Mesenchymal stem cell (in vitro differentiated cells and primary cell): Measurements from ENCODE around the gene SORBS2.

Experiments
- DNase-seq: peaks from one replicate; pipeline ENCODE4 v3.0.0-alpha.2; 2013
- H2AFZ ChIP-seq: one replicate; pipeline ENCODE4 v1.6.1; 2013; ENCODE audit warnings: low read depth, mild to moderate bottlenecking, control low read depth, inconsistent platforms, low read length, moderate library complexity
- H2AK5ac ChIP-seq: 2 replicates; pipeline ENCODE4 v1.6.1; 2013; ENCODE audit warnings: low read length, moderate library complexity, mild to moderate bottlenecking, inconsistent platforms; ENCODE audit not compliant: severe bottlenecking
- H2BK120ac ChIP-seq: one replicate; pipeline ENCODE4 v1.6.1; 2013; ENCODE audit warnings: low read depth, mild to moderate bottlenecking, inconsistent platforms, low read length, moderate library complexity
- H2BK12ac ChIP-seq, 2 experiments: one replicate each; pipeline ENCODE4 v1.6.1; 2013; ENCODE audit warnings: inconsistent platforms in 2 of 2, low read length in 2 of 2, mild to moderate bottlenecking in 2 of 2, moderate library complexity in 2 of 2, control low read depth in 1 of 2
- H2BK15ac ChIP-seq: one replicate; pipeline ENCODE4 v1.6.1; 2013; ENCODE audit warnings: mild to moderate bottlenecking, low read depth, inconsistent platforms; ENCODE audit not compliant: poor library complexity, severe bottlenecking
- H2BK5ac ChIP-seq: 2 replicates; pipeline ENCODE4 v1.6.1; 2013; ENCODE audit warnings: low read depth, mild to moderate bottlenecking, low read length, control low read depth, inconsistent platforms; ENCODE audit not compliant: poor library complexity, severe bottlenecking
- H3K14ac ChIP-seq, 2 experiments: one replicate each; pipeline ENCODE4 v1.6.1; 2013; ENCODE audit warnings: inconsistent platforms in 2 of 2, low read length in 2 of 2, control low read depth in 1 of 2, mild to moderate bottlenecking in 1 of 2, moderate library complexity in 1 of 2
- H3K18ac ChIP-seq, 2 experiments: one replicate each; pipeline ENCODE4 v1.6.1; 2013; ENCODE audit warnings: inconsistent platforms in 2 of 2, low read length in 2 of 2, control low read depth in 1 of 2, low read depth in 1 of 2, mild to moderate bottlenecking in 1 of 2
- H3K23ac ChIP-seq, 2 experiments: one replicate each; pipeline ENCODE4 v1.6.1; 2013; ENCODE audit warnings: inconsistent platforms in 2 of 2, low read length in 2 of 2, mild to moderate bottlenecking in 2 of 2, moderate library complexity in 2 of 2, control low read depth in 1 of 2
- H3K27ac ChIP-seq: 2 replicates; pipeline ENCODE4 v1.5.1; 2013; ENCODE audit warnings: mild to moderate bottlenecking, moderate library complexity, low read length, control low read depth, inconsistent platforms; ENCODE audit not compliant: poor library complexity, severe bottlenecking
- H3K27me3 ChIP-seq, 2 experiments: 2 replicates each; pipeline versions ENCODE4 v1.6.1 to v1.7.0; 2013; ENCODE audit warnings: low read length in 2 of 2, mild to moderate bottlenecking in 2 of 2, moderate library complexity in 2 of 2, control low read depth in 1 of 2, inconsistent platforms in 1 of 2; ENCODE audit not compliant: control insufficient read depth in 1 of 2, insufficient read depth in 1 of 2
- H3K36me3 ChIP-seq, 2 experiments: 2 replicates each; pipeline versions ENCODE4 v1.6.1 to v1.7.0; 2013; ENCODE audit warnings: low read length in 2 of 2, control low read depth in 1 of 2, inconsistent platforms in 1 of 2, low read depth in 1 of 2, mild to moderate bottlenecking in 1 of 2; ENCODE audit not compliant: insufficient read depth in 2 of 2, control insufficient read depth in 1 of 2
- H3K4ac ChIP-seq, 2 experiments: one replicate each; pipeline ENCODE4 v1.6.1; 2013; ENCODE audit warnings: inconsistent platforms in 2 of 2, low read length in 2 of 2, mild to moderate bottlenecking in 2 of 2, moderate library complexity in 2 of 2, control low read depth in 1 of 2, low read depth in 1 of 2
- H3K4me1 ChIP-seq: 2 replicates; pipeline ENCODE4 v1.6.1; 2013; ENCODE audit warnings: low read depth, low read length, control low read depth; ENCODE audit not compliant: control insufficient read depth, insufficient read depth
- H3K4me2 ChIP-seq: 2 replicates; pipeline ENCODE4 v1.6.1; 2013; ENCODE audit warnings: low read length, mild to moderate bottlenecking, inconsistent platforms; ENCODE audit not compliant: poor library complexity, severe bottlenecking
- H3K4me3 ChIP-seq, 2 experiments: 2 replicates each; pipeline versions ENCODE4 v1.5.1 to v1.7.0; 2013; ENCODE audit warnings: low read length in 2 of 2, mild to moderate bottlenecking in 2 of 2, control low read depth in 1 of 2, low read depth in 1 of 2; ENCODE audit not compliant: insufficient read depth in 1 of 2
- H3K79me1 ChIP-seq: replicated peaks from 2 replicates; pipeline ENCODE4 v1.6.1; 2013; ENCODE audit warnings: mild to moderate bottlenecking, control low read depth, low read length, inconsistent platforms; ENCODE audit not compliant: poor library complexity, severe bottlenecking
- H3K9ac ChIP-seq: 2 replicates; pipeline ENCODE4 v1.7.0; 2013; ENCODE audit warnings: mild to moderate bottlenecking, low read length, moderate library complexity
- H3K9me3 ChIP-seq: 2 replicates; pipeline ENCODE4 v1.7.0; 2013; ENCODE audit warnings: mild to moderate bottlenecking, low read length; ENCODE audit not compliant: control insufficient read depth
- H4K8ac ChIP-seq: one replicate; pipeline ENCODE4 v1.6.1; 2013; ENCODE audit warnings: inconsistent platforms, mild to moderate bottlenecking, low read length, moderate library complexity
- H4K91ac ChIP-seq: one replicate; pipeline ENCODE4 v1.6.1; 2013; ENCODE audit warnings: mild to moderate bottlenecking, low read length, inconsistent platforms
- WGBS: methylation state at CpG from one replicate; pipeline ENCODE4 v1.1.7; 2013; ENCODE audit warnings: mixed read lengths; 5-methylcytosine and 5-hydroxymethylcytosine counted together

The SORBS2 gene

DNA sequence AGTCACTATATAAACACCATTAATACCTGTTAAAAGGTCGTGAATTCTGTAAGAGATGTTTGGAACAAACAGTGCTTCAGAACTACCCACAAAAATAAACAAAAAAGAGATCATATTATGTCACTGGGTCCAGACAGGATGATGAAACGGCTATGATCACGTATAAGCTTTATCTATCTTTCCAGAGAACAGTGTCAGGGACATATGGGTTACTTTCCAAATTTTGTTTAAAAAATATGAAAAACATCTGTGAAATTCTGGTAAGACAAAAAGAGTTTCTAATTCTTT is 90.0 kb downstream of the SORBS2 start:
- DNase-seq: peak; percentile 33
- no peaks in the 10 kb centered on the region for H3K9me3 ChIP-seq
- H2BK120ac ChIP-seq: no peak overlapping the region
- H4K8ac ChIP-seq: no peak overlapping the region
- H3K4ac ChIP-seq: no peak overlapping the region
- no peak overlapping the region for H3K4me2 ChIP-seq
- H4K91ac ChIP-seq: no peak overlapping the region
- no peak overlapping the region for H3K27ac ChIP-seq
- H3K23ac ChIP-seq: no peak overlapping the region
- no peak overlapping the region for H2BK15ac ChIP-seq
- peak overlapping the region; percentile 41 for H3K9ac ChIP-seq
- H3K18ac ChIP-seq: no peak overlapping the region
- H2BK5ac ChIP-seq: no peak overlapping the region
- no peak overlapping the region for H2BK12ac ChIP-seq
- peaks cover 4% of the 10 kb centered on the region for H3K4me1 ChIP-seq
- no peak overlapping the region for H2AK5ac ChIP-seq
- H3K4me3 ChIP-seq: peak overlapping the region in 1 of 2 experiments; percentile 27
- no peak overlapping the region for H2AFZ ChIP-seq
- H3K14ac ChIP-seq: no peak overlapping the region
- H3K79me1 ChIP-seq: peaks cover 2% of the 10 kb centered on the region
- no peaks in the 10 kb centered on the region for H3K27me3 ChIP-seq
- no CpG with 5 or more reads among the region's 3 CpGs for WGBS
- no peaks in the 10 kb centered on the region for H3K36me3 ChIP-seq

DNA sequence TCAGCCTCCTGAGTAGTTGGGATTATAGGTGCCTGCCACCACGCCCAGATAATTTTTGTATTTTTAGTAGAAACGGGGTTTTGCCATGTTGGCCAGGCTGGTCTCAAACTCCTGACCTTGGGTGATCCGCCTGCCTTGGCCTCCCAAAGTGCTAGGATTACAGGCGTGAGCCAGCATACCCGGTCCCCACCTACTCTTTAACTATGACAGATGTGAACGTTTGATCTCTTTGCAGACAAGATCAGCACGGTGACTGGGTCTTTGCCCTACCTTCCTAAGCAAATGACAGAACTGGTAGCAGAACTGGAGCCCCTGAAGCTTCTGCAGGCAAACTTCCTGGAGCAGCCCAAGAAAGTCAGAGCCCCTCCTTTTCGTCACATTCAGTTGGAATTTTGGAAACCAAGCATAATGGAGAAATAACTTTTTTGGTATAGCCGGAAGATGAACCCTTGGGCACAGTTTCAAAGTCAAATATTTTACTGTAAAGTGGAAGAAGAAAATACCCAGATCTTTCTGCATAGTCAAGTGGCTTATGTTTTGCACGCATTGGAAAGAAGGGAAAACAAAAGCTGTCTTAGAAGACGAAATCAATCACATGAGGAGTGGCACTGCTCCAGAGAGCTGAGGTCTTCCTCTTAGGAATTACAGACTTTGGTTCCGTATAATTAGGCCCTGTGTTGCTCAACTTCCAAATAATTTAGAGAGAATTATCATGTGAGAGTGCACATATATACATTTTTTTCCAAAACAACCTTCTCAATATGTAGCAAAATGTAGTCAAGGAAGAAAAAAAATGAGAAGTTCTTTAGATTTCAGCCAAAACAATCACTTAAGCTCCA is 90.6 kb downstream of the SORBS2 start:
- Histone ChIP-seq H3K27me3 (no peaks in the 10 kb centered on the region), H3K9me3 (no peaks in the 10 kb centered on the region), H2AFZ (no peak overlapping the region), H4K91ac (no peak overlapping the region), H3K4ac (no peak overlapping the region), H2BK120ac (no peak overlapping the region), H3K27ac (no peak overlapping the region), H2BK15ac (no peak overlapping the region), H4K8ac (no peak overlapping the region), H3K4me3 (peak overlapping the region in 1 of 2 experiments; percentile 27), H3K4me2 (no peak overlapping the region), H2BK5ac (no peak overlapping the region), H2AK5ac (peak overlapping the region; percentile 53), H2BK12ac (no peak overlapping the region), H3K9ac (peak overlapping the region; percentile 41), H3K18ac (peak overlapping the region in 1 of 2 experiments; percentile 7), H3K36me3 (no peaks in the 10 kb centered on the region), H3K14ac (no peak overlapping the region), H3K23ac (no peak overlapping the region), H3K4me1 (peaks cover 7% of the 10 kb centered on the region), H3K79me1 (peaks cover 2% of the 10 kb centered on the region)
- DNase-seq: peak; percentile 19
- 78% methylated on average over 11 of the region's 12 CpGs for WGBS

DNA sequence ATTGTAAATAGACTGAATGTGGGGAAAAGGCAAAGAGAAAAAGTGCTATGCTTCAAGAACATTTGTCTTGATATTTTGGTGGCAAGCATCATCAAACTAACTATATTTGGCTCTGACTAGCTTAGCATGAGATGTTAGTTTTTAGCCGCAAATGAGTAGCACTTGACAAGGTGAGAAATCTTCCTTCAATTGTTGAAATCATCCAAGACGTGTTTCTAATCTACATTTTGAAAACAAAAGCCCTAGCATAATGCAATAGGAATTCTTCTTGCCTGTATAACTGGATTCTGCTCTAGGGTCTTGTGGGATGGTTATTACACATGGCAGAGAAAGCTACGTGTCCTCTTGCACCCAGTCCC is 92.5 kb downstream of the SORBS2 start:
- no peak overlapping the region for H2BK12ac ChIP-seq
- H3K27ac ChIP-seq: peak overlapping the region; percentile 81
- 91% methylated on average over 1 of the region's 3 CpGs for WGBS

DNA sequence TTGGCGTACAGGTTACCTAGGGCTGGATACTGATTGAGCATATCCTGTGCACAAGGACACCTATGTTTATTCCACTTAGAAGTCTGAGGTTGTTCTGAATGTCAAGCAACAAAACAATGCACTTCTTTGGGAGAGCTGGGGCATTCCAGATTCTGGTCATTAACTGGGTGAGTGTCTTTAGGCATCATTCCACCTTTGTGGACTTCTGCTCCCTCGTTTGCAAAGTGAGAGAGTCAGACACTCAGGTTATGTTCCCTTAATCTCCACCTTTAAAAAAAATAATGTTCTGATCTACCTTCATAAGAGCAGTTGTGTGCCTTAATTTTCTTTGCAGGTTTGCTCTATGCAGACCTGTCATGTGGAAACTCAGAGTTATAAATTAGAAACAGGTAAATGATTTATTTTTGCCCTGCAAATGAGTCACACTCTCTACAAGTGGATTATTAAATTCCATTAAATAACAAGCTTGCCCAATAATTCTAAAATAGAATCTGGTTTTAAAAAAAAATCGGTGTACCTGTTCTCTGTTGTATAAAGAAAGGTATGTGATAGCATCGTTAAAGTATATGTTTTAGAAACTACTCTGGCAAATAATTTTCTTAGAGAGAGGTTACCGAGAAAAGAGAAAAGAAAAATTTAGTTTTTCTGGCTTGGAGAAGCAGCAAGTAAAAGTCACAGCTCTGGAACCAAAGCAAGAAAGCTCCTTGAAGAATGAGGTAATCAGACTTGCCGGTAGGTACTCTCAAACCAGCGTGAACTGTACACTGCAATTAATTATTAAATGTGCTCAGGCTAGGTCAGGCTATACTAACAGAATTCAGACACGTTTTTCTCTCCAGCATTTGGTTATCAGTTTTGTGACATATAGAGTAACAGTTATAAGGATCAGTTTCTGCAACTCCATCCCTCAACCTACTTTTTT is 93.2 kb downstream of the SORBS2 start:
- Histone ChIP-seq H3K9ac (no peak overlapping the region), H3K4me3 (no peak overlapping the region), H2BK120ac (no peak overlapping the region), H2BK5ac (no peak overlapping the region), H3K79me1 (peaks cover 2% of the 10 kb centered on the region), H3K18ac (peak overlapping the region in 1 of 2 experiments; percentile 29), H3K4me2 (peak overlapping the region; percentile 4), H3K27ac (peak overlapping the region; percentile 81), H3K4me1 (peaks cover 7% of the 10 kb centered on the region), H2BK15ac (no peak overlapping the region), H4K91ac (no peak overlapping the region), H3K36me3 (no peaks in the 10 kb centered on the region), H4K8ac (no peak overlapping the region), H2AFZ (no peak overlapping the region), H3K14ac (no peak overlapping the region), H3K4ac (no peak overlapping the region), H3K23ac (no peak overlapping the region), H3K27me3 (no peaks in the 10 kb centered on the region), H2BK12ac (no peak overlapping the region), H2AK5ac (no peak overlapping the region), H3K9me3 (no peaks in the 10 kb centered on the region)
- no peak for DNase-seq
- WGBS: 92% methylated on average over 6 of the region's 8 CpGs

More for the DNA sequence above, 92.5 kb downstream of the SORBS2 start:
- Histone ChIP-seq H3K79me1 (peaks cover 2% of the 10 kb centered on the region), H2BK5ac (peak overlapping the region; percentile 12), H4K91ac (no peak overlapping the region), H3K4ac (no peak overlapping the region), H3K27me3 (no peaks in the 10 kb centered on the region), H2AFZ (no peak overlapping the region), H2BK15ac (no peak overlapping the region), H3K4me2 (no peak overlapping the region), H2AK5ac (peak overlapping the region; percentile 51), H3K14ac (no peak overlapping the region), H3K9ac (no peak overlapping the region), H3K4me1 (peaks cover 7% of the 10 kb centered on the region), H2BK120ac (no peak overlapping the region), H4K8ac (no peak overlapping the region), H3K9me3 (no peaks in the 10 kb centered on the region), H3K4me3 (no peak overlapping the region), H3K23ac (no peak overlapping the region), H3K18ac (no peak overlapping the region), H3K36me3 (no peaks in the 10 kb centered on the region)
- no peak for DNase-seq
